Measurements from ENCODE around the gene NPAS3. TPM values are rescaled to one million over a fixed set of nuclear protein-coding genes. Genes with fewer than 3 reads are reported as not detected.

Gene NPAS3
- polyA plus RNA-seq, 2 of the 4 experiments (the other 2 are of a cell fraction): not detected

DNA sequence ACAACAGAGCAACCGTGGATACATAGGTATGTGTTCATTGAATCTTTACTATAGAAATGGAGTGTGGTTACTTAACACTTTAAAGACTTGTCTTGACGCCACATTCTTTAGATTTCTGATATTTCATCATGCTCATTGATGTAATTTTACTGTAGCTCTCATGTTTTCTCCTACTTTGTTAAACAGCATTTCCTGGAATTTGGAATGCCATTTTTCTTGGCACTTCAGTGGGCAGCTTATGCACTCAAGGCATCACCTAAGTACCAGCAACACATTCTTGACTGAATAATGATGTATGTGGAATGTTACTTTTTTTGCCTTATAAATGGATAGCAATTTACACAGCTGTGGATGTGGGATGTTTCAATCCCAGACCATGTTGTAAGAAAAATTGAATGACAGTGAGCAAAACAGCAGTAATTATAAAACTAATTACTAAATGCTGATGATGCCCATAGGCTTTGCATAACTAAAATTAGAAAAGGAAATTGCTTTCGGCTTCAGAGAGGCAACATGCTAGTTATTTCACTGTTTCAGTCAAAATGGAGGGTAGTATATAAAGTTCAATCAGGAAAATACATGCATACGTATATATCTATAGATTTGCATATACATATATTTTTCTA lies 298.5 kb downstream of the NPAS3 start (continued):
- TF ChIP-seq, protein P1, sequence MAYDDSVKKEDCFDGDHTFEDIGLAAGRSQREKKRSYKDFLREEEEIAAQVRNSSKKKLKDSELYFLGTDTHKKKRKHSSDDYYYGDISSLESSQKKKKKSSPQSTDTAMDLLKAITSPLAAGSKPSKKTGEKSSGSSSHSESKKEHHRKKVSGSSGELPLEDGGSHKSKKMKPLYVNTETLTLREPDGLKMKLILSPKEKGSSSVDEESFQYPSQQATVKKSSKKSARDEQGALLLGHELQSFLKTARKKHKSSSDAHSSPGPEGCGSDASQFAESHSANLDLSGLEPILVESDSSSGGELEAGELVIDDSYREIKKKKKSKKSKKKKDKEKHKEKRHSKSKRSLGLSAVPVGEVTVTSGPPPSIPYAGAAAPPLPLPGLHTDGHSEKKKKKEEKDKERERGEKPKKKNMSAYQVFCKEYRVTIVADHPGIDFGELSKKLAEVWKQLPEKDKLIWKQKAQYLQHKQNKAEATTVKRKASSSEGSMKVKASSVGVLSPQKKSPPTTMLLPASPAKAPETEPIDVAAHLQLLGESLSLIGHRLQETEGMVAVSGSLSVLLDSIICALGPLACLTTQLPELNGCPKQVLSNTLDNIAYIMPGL (CRISPR knock-in tag; IDR thresholded peaks at IDR 0.05; ENCODE audit: borderline replicate concordance): no peak
- TF ChIP-seq, protein P2, sequence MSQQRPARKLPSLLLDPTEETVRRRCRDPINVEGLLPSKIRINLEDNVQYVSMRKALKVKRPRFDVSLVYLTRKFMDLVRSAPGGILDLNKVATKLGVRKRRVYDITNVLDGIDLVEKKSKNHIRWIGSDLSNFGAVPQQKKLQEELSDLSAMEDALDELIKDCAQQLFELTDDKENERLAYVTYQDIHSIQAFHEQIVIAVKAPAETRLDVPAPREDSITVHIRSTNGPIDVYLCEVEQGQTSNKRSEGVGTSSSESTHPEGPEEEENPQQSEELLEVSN (IDR thresholded peaks at IDR 0.05; ENCODE audit: borderline replicate concordance, low read depth): no peak

DNA sequence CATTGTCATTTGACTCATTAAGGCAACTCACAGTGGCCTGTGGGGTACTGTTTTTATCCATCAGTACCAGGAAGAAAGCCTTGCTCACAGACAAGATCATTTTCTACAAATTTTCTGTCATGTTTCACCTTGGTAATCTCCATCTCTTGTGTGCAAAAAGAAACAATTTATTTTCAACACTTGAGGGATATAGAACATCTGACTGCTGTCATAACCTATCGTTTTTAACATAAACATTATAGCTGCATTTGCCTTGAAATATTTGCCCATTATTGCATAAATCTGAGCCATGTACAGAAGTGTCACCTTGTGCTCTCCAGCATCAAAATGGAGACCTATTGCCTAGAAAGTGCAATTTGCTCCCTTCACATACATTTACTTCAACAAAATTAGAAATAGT lies 300.8 kb downstream of the NPAS3 start:
- no peak for DNase-seq (ENCODE audit: low read depth in 1 of 2, low spot score in 1 of 2)
- no peak for ATAC-seq
- H3K4me3 ChIP-seq: no peak overlapping the region
- ChIA-PET POLR2A (no interaction called here), CTCF (no interaction called here)
- no peak overlapping the region for H3K27ac ChIP-seq
- H3K4me2 ChIP-seq: no peak overlapping the region
- H3K4me1 ChIP-seq: no peaks in the 10 kb centered on the region
- no peak for TF ChIP-seq MYC (IDR thresholded peaks at IDR 0.05; ENCODE audit: borderline replicate concordance, low read length)
- no peak for TF ChIP-seq EP300 (IDR thresholded peaks at IDR 0.05)
- TF ChIP-seq CBX8 (IDR thresholded peaks at IDR 0.05): no peak
- TF ChIP-seq, protein P3, sequence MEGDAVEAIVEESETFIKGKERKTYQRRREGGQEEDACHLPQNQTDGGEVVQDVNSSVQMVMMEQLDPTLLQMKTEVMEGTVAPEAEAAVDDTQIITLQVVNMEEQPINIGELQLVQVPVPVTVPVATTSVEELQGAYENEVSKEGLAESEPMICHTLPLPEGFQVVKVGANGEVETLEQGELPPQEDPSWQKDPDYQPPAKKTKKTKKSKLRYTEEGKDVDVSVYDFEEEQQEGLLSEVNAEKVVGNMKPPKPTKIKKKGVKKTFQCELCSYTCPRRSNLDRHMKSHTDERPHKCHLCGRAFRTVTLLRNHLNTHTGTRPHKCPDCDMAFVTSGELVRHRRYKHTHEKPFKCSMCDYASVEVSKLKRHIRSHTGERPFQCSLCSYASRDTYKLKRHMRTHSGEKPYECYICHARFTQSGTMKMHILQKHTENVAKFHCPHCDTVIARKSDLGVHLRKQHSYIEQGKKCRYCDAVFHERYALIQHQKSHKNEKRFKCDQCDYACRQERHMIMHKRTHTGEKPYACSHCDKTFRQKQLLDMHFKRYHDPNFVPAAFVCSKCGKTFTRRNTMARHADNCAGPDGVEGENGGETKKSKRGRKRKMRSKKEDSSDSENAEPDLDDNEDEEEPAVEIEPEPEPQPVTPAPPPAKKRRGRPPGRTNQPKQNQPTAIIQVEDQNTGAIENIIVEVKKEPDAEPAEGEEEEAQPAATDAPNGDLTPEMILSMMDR (IDR thresholded peaks at IDR 0.05): no peak
- TF ChIP-seq ZFP36 (IDR thresholded peaks at IDR 0.05; ENCODE audit: borderline replicate concordance, partially characterized antibody): no peak
- no peak for TF ChIP-seq EHMT2 (IDR thresholded peaks at IDR 0.05; ENCODE audit: low read depth)
- no peak for TF ChIP-seq GATA3 (IDR thresholded peaks at IDR 0.05; ENCODE audit: borderline replicate concordance)
- no peak for TF ChIP-seq CHD4 (IDR thresholded peaks at IDR 0.05; ENCODE audit: borderline replicate concordance)
- TF ChIP-seq TFCP2L1 (CRISPR knock-in tag; IDR thresholded peaks at IDR 0.05): no peak
- TF ChIP-seq, protein P2 (IDR thresholded peaks at IDR 0.05; ENCODE audit: borderline replicate concordance, low read depth): no peak
- no peak for TF ChIP-seq FOSL2 (IDR thresholded peaks at IDR 0.05)
- no peak for TF ChIP-seq FOSL2 (CRISPR knock-in tag; IDR thresholded peaks at IDR 0.05)
- TF ChIP-seq, protein P4, sequence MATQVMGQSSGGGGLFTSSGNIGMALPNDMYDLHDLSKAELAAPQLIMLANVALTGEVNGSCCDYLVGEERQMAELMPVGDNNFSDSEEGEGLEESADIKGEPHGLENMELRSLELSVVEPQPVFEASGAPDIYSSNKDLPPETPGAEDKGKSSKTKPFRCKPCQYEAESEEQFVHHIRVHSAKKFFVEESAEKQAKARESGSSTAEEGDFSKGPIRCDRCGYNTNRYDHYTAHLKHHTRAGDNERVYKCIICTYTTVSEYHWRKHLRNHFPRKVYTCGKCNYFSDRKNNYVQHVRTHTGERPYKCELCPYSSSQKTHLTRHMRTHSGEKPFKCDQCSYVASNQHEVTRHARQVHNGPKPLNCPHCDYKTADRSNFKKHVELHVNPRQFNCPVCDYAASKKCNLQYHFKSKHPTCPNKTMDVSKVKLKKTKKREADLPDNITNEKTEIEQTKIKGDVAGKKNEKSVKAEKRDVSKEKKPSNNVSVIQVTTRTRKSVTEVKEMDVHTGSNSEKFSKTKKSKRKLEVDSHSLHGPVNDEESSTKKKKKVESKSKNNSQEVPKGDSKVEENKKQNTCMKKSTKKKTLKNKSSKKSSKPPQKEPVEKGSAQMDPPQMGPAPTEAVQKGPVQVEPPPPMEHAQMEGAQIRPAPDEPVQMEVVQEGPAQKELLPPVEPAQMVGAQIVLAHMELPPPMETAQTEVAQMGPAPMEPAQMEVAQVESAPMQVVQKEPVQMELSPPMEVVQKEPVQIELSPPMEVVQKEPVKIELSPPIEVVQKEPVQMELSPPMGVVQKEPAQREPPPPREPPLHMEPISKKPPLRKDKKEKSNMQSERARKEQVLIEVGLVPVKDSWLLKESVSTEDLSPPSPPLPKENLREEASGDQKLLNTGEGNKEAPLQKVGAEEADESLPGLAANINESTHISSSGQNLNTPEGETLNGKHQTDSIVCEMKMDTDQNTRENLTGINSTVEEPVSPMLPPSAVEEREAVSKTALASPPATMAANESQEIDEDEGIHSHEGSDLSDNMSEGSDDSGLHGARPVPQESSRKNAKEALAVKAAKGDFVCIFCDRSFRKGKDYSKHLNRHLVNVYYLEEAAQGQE (IDR thresholded peaks at IDR 0.05): no peak
- no peak for TF ChIP-seq MAFK (IDR thresholded peaks at IDR 0.05; ENCODE audit: partially characterized antibody)
- no peak for TF ChIP-seq JUN (IDR thresholded peaks at IDR 0.05)
- TF ChIP-seq, protein P5, sequence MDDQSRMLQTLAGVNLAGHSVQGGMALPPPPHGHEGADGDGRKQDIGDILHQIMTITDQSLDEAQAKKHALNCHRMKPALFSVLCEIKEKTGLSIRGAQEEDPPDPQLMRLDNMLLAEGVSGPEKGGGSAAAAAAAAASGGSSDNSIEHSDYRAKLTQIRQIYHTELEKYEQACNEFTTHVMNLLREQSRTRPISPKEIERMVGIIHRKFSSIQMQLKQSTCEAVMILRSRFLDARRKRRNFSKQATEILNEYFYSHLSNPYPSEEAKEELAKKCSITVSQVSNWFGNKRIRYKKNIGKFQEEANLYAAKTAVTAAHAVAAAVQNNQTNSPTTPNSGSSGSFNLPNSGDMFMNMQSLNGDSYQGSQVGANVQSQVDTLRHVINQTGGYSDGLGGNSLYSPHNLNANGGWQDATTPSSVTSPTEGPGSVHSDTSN (IDR thresholded peaks at IDR 0.05): no peak
- TF ChIP-seq CBX2 (IDR thresholded peaks at IDR 0.05; ENCODE audit: borderline replicate concordance, low read depth): no peak
- no peak for TF ChIP-seq KDM5A (IDR thresholded peaks at IDR 0.05)
- TF ChIP-seq, protein P6, sequence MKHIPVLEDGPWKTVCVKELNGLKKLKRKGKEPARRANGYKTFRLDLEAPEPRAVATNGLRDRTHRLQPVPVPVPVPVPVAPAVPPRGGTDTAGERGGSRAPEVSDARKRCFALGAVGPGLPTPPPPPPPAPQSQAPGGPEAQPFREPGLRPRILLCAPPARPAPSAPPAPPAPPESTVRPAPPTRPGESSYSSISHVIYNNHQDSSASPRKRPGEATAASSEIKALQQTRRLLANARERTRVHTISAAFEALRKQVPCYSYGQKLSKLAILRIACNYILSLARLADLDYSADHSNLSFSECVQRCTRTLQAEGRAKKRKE (CRISPR knock-in tag; IDR thresholded peaks at IDR 0.05; ENCODE audit: low read depth): no peak
- whole genome bisulfite sequencing (ENCODE audit: missing lambda C conversion rate): 6% methylated on average over 1 of the region's 1 CpG
- FAIRE-seq: no peak
- no peaks in the 10 kb centered on the region for H3K9me3 ChIP-seq

Data from A549 (cell line).